Right ventricle myocardium superior (tissue), 1 donor: ENCODE results near the gene CGB7. TPM values are rescaled to one million over a fixed set of nuclear protein-coding genes. Genes with fewer than 3 reads are reported as not detected.

Experiments used
- ATAC-seq: fragments of 200-7000 bp; cut with Tn5 transposase; one replicate; pipeline ENCODE4 v1.9.1; 2020; ENCODE audit warnings: mild to moderate bottlenecking; ENCODE audit not compliant: poor library complexity
- DNase-seq: peaks from one replicate; pipeline ENCODE4 v3.0.0-alpha.2; 2020
- intact Hi-C: fragments of 100-400 bp; cut with DNase I; formaldehyde crosslinking; loops from one replicate; pipeline ENCODE4 v1.11.2; 2022
- long read RNA-seq: library from polyadenylated mRNA; unstranded; transcript quantifications from one replicate; pipeline ENCODE4 v2.0.0, GENCODE V29; 2021
- total RNA-seq: library from RNA; stranded (reverse); fragmentation: NEBNext Ultra II Directional; extraction: Animal tissue kit (Norgen Biotek cat#: 25700); gene quantifications from one replicate; pipeline ENCODE4 v1.2.1, GENCODE V29; 2021
- donor health status: DM: no; HTN: yes; CAD: no; lungs with severe emphysema.

Gene CGB7
- total RNA-seq = not detected
- long read RNA-seq = 0 reads

GRCh38 chr19:49057636-49058234, at the start of gene CGB7:
CGB7 (minus strand) TSS chr19:49057749; CDS start chr19:49055375, 2,374 bp downstream.
- ATAC-seq = peak; percentile 85
- intact Hi-C loops = no loop called here
- peak; percentile 84 for DNase-seq

GRCh38 chr19:49106648-49107135, 49.1 kb upstream of the CGB7 start:
- ATAC-seq (peak; percentile 41), DNase-seq (peak; percentile 69)
- intact Hi-C loops = loop anchor here (5.0 kb wide), 1 partner anchor 36 kb away; no protein-coding TSS in a partner anchor

- ATAC-seq (no peak), DNase-seq (no peak)
- intact Hi-C loops = no loop called here
Measured at GRCh38 chr19:49104229-49104864, 46.8 kb upstream of the CGB7 start.

GRCh38 chr19:49103331-49104085, 46.0 kb upstream of the CGB7 start:
- intact Hi-C loops = no loop called here
- no peak for ATAC-seq
- DNase-seq = no peak

GRCh38 chr19:49102303-49102702, 44.8 kb upstream of the CGB7 start:
- DNase-seq (no peak), ATAC-seq (no peak)
- intact Hi-C loops = no loop called here

- ATAC-seq (no peak), DNase-seq (no peak)
- intact Hi-C loops = no loop called here
Measured at GRCh38 chr19:49101160-49101559, 43.6 kb upstream of the CGB7 start.

- ATAC-seq (no peak), DNase-seq (no peak)
- intact Hi-C loops = loop anchor here (5.0 kb wide), 2 partner anchors 49 to 99 kb away; no protein-coding TSS in a partner anchor
Measured at GRCh38 chr19:49098795-49099194, 41.2 kb upstream of the CGB7 start.

- DNase-seq = peak; percentile 68
- ATAC-seq = peak; percentile 66
- intact Hi-C loops = loop anchor here (5.0 kb wide), 2 partner anchors 50 to 100 kb away; no protein-coding TSS in a partner anchor
Measured at GRCh38 chr19:49097453-49098288, 40.1 kb upstream of the CGB7 start.

- ATAC-seq = peak; percentile 92
Measured at GRCh38 chr19:49094505-49095482, 37.2 kb upstream of the CGB7 start.

GRCh38 chr19:49092686-49093085, 35.1 kb upstream of the CGB7 start:
- DNase-seq (no peak), ATAC-seq (no peak)
- intact Hi-C loops = no loop called here

More at GRCh38 chr19:49094505-49095482, 37.2 kb upstream of the CGB7 start:
- intact Hi-C loops = loop anchor here (5.0 kb wide), 2 partner anchors 53 to 103 kb away; no protein-coding TSS in a partner anchor
- DNase-seq = peak; percentile 74

GRCh38 chr19:49091391-49092038, 34.0 kb upstream of the CGB7 start:
- intact Hi-C loops = no loop called here
- ATAC-seq (no peak), DNase-seq (no peak)

- intact Hi-C loops = no loop called here
- no peak for ATAC-seq
- no peak for DNase-seq
Measured at GRCh38 chr19:49086296-49086695, 28.7 kb upstream of the CGB7 start.

- intact Hi-C loops = no loop called here
- ATAC-seq = no peak
Measured at GRCh38 chr19:49085868-49086232, 28.3 kb upstream of the CGB7 start.

GRCh38 chr19:49085020-49085867, 27.7 kb upstream of the CGB7 start, which contains the start of gene SNRNP70:
SNRNP70 (plus strand) TSS chr19:49085451; CDS start chr19:49086415, 964 bp downstream.
- intact Hi-C loops = no loop called here
- ATAC-seq (peak; percentile 98), DNase-seq (peak; percentile 100)

More at GRCh38 chr19:49085868-49086232, 28.3 kb upstream of the CGB7 start:
- DNase-seq = no peak

GRCh38 chr19:49084206-49085019, 26.9 kb upstream of the CGB7 start:
- DNase-seq (no peak), ATAC-seq (no peak)
- intact Hi-C loops = no loop called here
